GM15510 (cell line): ENCODE measurements around the gene S100A13.

Experiments
- POLR2A ChIP-seq: IDR thresholded peaks from 3 replicates; pipeline ENCODE4 v1.6.1; 2011; ENCODE audit warnings: borderline replicate concordance; ENCODE audit not compliant: insufficient read length; ENCODE audit errors: extremely low read depth

The S100A13 gene

GRCh38 chr1:153572569-153573015, 54.7 kb downstream of the S100A13 start:
- TF ChIP-seq POLR2A, result no peak

- TF ChIP-seq POLR2A, result no peak
These were observed 55.6 kb downstream of the S100A13 start for GRCh38 chr1:153571706-153572105.

GRCh38 chr1:153570874-153571273, 56.4 kb downstream of the S100A13 start:
- no peak for TF ChIP-seq POLR2A

- TF ChIP-seq POLR2A, result no peak
These were observed 57.8 kb downstream of the S100A13 start for GRCh38 chr1:153569465-153569864.
